ENCODE results near the gene KCNJ6. TPM values are rescaled to one million over a fixed set of nuclear protein-coding genes. Genes with fewer than 3 reads are reported as not detected.

Gene KCNJ6
- total and polyA plus RNA-seq, 4 donors = 0.01 TPM; not detected in 3

GRCh38 chr21:37796011-37796410 is 120.2 kb downstream of the KCNJ6 start:
- H3K27ac ChIP-seq (ENCODE audit: low read depth in 1 of 2, low read length in 2 of 2) = no peak overlapping the region

GRCh38 chr21:37793660-37794059 is 122.6 kb downstream of the KCNJ6 start:
- Histone ChIP-seq H3K36me3 (ENCODE audit: control insufficient read depth in 4 of 4, insufficient read depth in 3 of 4, low read depth in 1 of 4, low read length in 3 of 4) (no peaks in the 10 kb centered on the region), H3K27ac (ENCODE audit: low read depth in 1 of 2, low read length in 2 of 2) (no peak overlapping the region), H3K4me3 (ENCODE audit: low read depth in 1 of 3, low read length in 3 of 3) (no peak overlapping the region), H3K9me3 (ENCODE audit: control insufficient read depth in 4 of 4, low read length in 3 of 4) (no peaks in the 10 kb centered on the region), H3K4me1 (ENCODE audit: control insufficient read depth in 4 of 4, insufficient read depth in 4 of 4, low read length in 3 of 4) (no peaks in the 10 kb centered on the region), H3K27me3 (ENCODE audit: control insufficient read depth in 4 of 4, insufficient read depth in 4 of 4, low read length in 3 of 4) (peaks cover 0 to 6% (median 0%) of the 10 kb centered on the region in 4 donors), H3K9ac (ENCODE audit: low read depth in 1 of 2, low read length in 2 of 2) (no peak overlapping the region)
- TF ChIP-seq FOXA2 (IDR thresholded peaks at IDR 0.05) (no peak), HNF4A (conservative IDR thresholded peaks at IDR 0.05) (no peak), MAX (IDR thresholded peaks at IDR 0.05) (no peak), CTCF (IDR thresholded peaks at IDR 0.05; ENCODE audit: low read depth, low read length, missing input control) (no peak), SP1 (IDR thresholded peaks at IDR 0.05) (no peak), TAF1 (conservative IDR thresholded peaks at IDR 0.05) (no peak), ZBTB33 (IDR thresholded peaks at IDR 0.05) (no peak), ATF3 (IDR thresholded peaks at IDR 0.05) (no peak), HNF4G (IDR thresholded peaks at IDR 0.05) (no peak), FOXA1 (IDR thresholded peaks at IDR 0.05) (no peak), GABPA (IDR thresholded peaks at IDR 0.05 in 1 of 2, conservative IDR thresholded peaks at IDR 0.05 in 1 of 2) (no peak), YY1 (IDR thresholded peaks at IDR 0.05) (no peak), NR2F2 (IDR thresholded peaks at IDR 0.05) (no peak), EGR1 (IDR thresholded peaks at IDR 0.05; ENCODE audit: low read depth in 2 of 2) (no peak), REST (IDR thresholded peaks at IDR 0.05) (no peak), JUND (IDR thresholded peaks at IDR 0.05) (no peak), RAD21 (IDR thresholded peaks at IDR 0.05) (no peak)
- no peak for DNase-seq (ENCODE audit: low spot score)
- 59% methylated on average over 1 of the region's 1 CpG for WGBS

More at GRCh38 chr21:37796011-37796410, 120.2 kb downstream of the KCNJ6 start:
- no peaks in the 10 kb centered on the region for H3K4me1 ChIP-seq (ENCODE audit: control insufficient read depth in 4 of 4, insufficient read depth in 4 of 4, low read length in 3 of 4)
- 93% methylated on average over 13 of the region's 13 CpGs for WGBS
- no peak overlapping the region for H3K9ac ChIP-seq (ENCODE audit: low read depth in 1 of 2, low read length in 2 of 2)
- no peak overlapping the region for H3K4me3 ChIP-seq (ENCODE audit: low read depth in 1 of 3, low read length in 3 of 3)
- TF ChIP-seq EGR1 (IDR thresholded peaks at IDR 0.05; ENCODE audit: low read depth in 2 of 2) = no peak
- TF ChIP-seq YY1 (IDR thresholded peaks at IDR 0.05) = no peak
- TF ChIP-seq JUND (IDR thresholded peaks at IDR 0.05) = no peak
- no peak for TF ChIP-seq ATF3 (IDR thresholded peaks at IDR 0.05)
- no peak for TF ChIP-seq RXRA (IDR thresholded peaks at IDR 0.05)
- TF ChIP-seq SP1 (IDR thresholded peaks at IDR 0.05) = no peak
- no peak for TF ChIP-seq GABPA (IDR thresholded peaks at IDR 0.05 in 1 of 2, conservative IDR thresholded peaks at IDR 0.05 in 1 of 2)
- TF ChIP-seq ZBTB33 (IDR thresholded peaks at IDR 0.05) = no peak
- DNase-seq (ENCODE audit: low spot score) = no peak
- peaks cover 0 to 6% (median 0%) of the 10 kb centered on the region in 4 donors for H3K27me3 ChIP-seq (ENCODE audit: control insufficient read depth in 4 of 4, insufficient read depth in 4 of 4, low read length in 3 of 4)
- H3K36me3 ChIP-seq (ENCODE audit: control insufficient read depth in 4 of 4, insufficient read depth in 3 of 4, low read depth in 1 of 4, low read length in 3 of 4) = no peaks in the 10 kb centered on the region
- H3K9me3 ChIP-seq (ENCODE audit: control insufficient read depth in 4 of 4, low read length in 3 of 4) = no peaks in the 10 kb centered on the region

All from liver (tissue), 9 donors.